ENCODE data around the gene CDH10. TPM values are rescaled to one million over a fixed set of nuclear protein-coding genes. Genes with fewer than 3 reads are reported as not detected.

Gene CDH10
- 0.14 and 1.7 TPM in 2 replicates for total RNA-seq

DNA sequence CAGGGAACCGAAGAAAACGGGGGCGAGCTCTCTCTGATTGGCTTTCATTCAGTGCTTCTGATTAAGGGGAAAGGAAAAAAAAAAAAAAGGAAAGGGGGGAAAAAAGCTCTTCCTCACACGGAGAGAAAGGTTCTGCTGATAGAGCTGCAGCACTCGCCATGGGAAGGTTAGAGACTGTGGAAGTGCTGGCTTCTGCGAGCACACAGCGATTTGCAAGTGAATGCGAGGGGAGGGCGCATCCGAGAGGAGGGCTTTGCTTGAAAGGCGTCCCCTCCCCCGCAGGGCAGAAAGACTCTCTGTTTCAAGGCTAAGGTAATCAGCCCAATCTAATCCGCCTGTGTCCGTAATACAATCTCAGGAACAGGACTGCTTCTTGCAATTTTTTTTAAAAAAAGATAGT, at the start of gene CDH10:
TSS of gene CDH10 (minus strand) at position 218 of the 400 bp plus-strand sequence. CDS start 51,488 bp downstream, outside the sequence.

Data from smooth muscle cell of bladder (primary cell).